AG08396 (cell line): Measurements from ENCODE around the gene TMA7B.
"Not testable (repeated sequence)": the region's sequence is repeated elsewhere in the genome, so short reads cannot be mapped to it uniquely, and the experiment has no call there.

ENCODE experiments used
- DNase-seq: peaks from one replicate; pipeline ENCODE4 v3.0.0; 2012; ENCODE audit warnings: low spot score, mixed read lengths

The TMA7B gene

DNA sequence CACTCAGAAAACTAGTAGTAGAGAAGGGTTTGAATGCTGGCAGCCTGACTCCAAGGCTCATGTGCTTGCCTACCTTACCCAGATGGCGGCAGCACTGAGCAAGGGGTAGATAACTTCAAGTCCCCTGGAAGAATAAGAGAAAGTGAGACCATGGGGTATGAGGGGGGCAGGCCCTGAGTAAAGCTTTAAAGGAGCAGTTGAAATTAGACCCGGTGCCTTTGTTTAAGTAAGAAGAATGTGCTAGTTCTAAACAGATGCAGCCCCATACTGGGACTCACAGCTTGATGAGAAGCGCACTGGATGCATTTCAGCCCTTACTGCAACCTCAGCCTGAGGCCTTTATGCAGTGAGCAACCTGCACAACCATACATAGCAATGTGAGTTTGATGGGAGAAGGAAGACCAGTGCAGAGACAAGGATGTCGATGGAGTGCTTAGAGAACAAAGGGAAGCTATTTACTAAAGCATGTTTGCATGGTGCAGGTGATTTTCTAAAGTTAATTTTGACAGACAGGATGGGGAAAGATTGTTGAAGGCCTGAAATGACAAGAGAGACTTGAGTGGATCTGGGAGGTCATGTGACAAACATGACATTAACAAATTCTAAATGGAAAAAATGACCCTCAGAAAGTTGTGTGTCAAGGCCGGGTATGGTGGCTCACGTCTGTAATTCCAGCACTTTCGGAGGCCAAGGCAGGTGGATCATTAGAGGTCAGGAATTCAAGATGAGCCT is 27.1 kb upstream of the TMA7B start:
- peak; percentile 13 for DNase-seq

DNA sequence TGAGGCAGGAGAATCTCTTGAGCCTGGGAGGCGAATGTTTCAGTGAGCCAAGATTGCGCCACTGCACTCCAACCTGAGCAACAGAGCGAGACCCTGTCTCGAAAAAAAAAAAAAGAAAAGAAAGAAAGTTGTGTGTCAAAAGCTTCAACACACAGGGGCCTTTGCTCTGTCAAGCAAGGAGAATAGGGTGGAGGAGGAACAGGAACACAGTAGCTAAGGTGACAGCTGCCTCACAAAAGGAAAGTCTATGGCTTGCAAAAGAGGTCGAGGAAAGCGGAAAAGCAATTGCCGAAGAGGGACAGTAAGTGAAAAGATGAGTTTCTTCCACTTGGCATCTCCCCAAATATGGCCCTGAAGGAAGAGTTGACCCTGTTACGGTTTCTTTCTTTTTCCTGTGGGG is 26.5 kb upstream of the TMA7B start:
- no peak for DNase-seq

- DNase-seq = no peak
Observed at GRCh38 chr22:39935116-39935515, 25.1 kb upstream of the TMA7B start.

- no peak for DNase-seq
Observed at GRCh38 chr22:39935612-39936011, 24.6 kb upstream of the TMA7B start.

DNA sequence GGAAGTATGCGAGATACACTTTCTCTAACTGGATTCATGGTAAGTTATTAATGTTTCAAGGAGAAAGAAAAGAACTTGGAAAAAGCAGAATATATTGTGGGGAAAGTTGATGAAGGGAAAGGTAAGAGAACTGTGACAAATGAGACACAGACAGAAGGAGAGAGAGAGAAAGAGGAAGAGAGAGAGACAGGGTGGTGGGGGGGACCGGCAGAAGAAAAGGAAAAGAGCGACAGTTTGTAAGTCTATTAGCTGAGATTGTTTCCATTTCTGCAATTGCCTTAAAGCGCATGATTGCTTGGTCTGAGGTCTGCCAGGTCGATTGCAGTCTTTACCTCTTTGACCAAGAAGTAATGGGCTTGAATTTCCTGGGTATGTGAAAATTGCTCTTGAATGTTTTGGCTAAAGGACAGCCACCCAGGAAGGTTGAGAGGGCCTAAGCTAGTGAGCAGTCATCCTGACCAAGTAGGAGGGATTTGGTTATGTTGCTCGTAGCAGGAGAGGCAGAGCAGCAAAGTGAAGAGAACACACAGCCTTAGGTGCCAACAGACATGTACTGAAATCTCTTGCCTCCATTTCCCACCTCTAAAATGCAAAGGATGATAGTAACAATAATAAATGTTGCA is 23.6 kb upstream of the TMA7B start:
- no peak for DNase-seq

GRCh38 chr22:39937906-39938305 is 22.3 kb upstream of the TMA7B start:
- DNase-seq = no peak

- DNase-seq = no peak
Observed at GRCh38 chr22:39938509-39939111, 21.6 kb upstream of the TMA7B start.

DNA sequence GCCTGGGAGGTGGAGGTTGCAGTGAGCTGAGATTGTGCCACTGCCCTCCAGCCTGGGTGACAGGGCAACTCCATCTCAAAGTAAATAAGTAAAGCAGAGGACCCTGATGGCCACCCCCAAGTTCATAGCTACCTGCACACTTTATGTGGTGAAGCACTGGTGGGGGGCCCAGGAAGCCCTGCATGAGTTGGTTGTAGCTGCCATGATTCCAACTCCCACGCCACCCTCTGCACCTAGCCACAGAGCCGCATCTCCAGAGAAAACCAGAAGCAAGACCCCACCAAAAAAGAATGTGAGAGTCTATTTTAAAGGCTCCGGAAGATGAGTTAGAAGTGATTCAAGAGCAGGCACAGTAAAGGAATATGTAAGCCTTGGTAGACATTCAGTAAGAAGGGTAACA is 20.4 kb upstream of the TMA7B start:
- DNase-seq = no peak

GRCh38 chr22:39940757-39941305 is 19.4 kb upstream of the TMA7B start:
- DNase-seq = no peak

DNA sequence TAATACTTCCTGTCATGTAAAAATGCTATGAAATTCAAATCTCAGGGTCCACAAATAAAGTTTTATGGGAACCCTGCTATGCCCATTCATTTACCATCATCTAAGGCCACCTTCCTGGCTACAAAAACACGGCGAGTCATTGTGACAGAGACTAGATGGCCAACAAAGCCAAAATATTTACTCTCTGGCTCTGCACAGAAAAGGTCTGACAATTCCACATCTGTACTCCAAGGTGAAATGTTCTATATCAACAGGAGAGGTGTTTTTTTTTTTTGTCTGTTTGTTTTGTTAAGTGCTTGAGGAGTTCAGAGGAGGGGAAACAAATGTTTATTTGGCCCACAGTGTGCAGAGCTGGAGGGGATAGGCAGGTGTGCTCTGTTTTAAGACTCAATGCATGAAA is 18.6 kb upstream of the TMA7B start:
- no peak for DNase-seq

DNA sequence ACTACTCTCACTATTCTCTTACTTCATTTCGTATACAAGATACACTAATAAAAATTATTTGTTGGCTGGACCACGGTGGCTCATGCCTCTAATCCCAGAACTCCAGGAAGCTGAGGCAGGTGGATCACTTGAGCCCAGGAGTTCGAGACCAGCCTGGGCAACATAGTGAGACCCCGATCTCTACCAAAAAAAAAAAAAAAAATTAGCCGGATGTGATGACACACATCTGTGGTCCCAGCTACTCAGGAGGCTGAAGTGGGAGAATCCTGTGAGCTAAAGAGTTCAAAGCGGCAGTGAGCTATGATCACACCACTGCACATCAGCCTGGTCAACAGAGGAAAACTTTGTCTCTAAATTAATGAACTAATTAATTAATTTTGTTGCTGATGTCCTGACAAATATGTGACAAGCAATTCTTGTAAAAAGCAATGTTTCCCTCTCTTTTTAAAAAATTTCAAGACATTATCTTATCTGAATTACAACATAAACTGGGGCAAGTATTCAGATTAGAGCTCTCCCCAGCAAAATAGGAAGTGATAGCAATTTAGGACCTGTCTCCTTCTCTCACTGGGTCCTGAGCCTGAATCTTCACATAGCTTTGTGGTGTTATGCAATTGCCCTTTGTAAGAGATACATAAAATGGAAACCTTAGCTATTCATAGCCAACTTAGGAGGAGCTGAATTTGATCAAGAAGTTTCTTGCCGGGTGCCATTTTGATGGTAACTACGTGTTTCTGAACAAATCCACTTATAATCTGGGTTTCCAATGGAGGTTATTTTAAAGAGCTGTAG is 17.6 kb upstream of the TMA7B start:
- no peak for DNase-seq

DNA sequence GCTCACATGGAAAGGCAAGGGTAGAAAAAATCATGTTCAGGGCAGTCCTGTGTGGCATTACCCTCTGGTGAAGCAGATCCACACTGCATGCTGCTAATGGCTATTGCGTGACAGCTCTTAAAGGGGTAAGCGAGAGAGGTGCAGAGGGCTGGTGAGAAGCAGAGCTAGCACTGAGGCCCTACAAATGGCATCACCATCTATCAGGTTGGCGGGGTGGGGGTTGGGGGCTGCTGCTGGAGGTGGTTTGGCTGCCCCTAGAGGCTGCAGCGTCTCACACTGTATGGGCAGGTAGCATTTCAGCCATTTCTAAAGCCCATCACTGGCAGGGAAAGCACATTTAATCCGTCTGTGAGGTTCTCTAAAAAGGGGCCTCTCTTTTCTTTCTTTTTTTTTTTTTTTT is 16.9 kb upstream of the TMA7B start:
- DNase-seq = no peak

GRCh38 chr22:39943953-39944872 is 16.0 kb upstream of the TMA7B start:
- no peak for DNase-seq

- no peak for DNase-seq
Observed at GRCh38 chr22:39946126-39946502, 14.1 kb upstream of the TMA7B start.

- DNase-seq = no peak
Observed at GRCh38 chr22:39946503-39947219, 13.5 kb upstream of the TMA7B start.

DNA sequence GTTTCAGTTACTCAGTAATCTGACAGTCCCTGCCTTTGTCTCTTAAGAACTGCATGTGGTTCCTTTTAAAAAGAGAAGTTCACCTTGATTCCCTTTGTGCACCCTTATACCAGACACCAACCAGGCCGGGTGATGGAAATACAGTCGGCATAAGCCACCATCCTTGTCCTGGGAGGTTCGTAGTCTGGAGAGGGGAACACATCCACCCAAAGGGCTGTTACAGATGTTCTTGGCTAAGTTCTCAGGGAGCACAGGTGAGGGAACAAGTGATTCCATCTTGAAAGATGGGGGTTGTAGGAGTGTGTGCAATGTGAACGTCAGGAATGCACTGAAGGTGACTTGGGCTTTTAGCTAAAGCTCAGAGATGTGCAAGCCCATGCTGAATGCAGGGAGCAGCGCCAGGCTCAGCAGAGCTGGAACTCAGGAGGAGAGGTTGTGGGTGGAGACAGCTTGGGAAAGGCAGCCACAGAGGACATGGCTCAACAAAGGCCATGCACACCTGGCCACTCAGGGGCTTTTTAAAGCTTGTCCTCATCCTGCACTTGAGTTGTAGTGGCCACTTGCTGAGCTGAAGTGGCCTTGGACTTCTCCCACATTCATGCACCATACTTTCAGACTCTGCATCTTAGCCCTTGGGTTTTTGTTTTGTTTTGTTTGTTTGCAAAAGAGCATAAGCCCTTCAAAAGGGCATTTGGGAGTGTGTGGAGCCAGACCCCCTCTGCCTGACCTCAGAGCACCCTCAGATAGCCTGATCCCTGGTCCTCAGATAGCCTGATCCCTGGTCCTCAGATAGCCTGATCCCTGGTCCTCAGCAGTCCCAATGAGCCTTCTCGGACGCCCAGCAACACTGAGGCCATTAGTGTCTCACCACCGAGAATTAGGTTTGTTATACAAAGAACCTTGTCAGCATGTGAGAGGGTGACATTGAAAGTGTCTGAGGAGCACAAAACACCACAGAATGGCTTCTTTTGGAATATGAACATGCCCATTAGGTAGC is 12.7 kb upstream of the TMA7B start:
- DNase-seq = no peak

- no peak for DNase-seq
Observed at GRCh38 chr22:39949964-39950737, 10.0 kb upstream of the TMA7B start.

GRCh38 chr22:39951603-39952293 is 8.4 kb upstream of the TMA7B start:
- DNase-seq = not testable (repeated sequence)
